Liver (tissue), 2 donors: ENCODE measurements around the gene DEXI.

Experiments
- CTCF ChIP-seq: fragments of 150-350 bp; IDR thresholded peaks from 2 replicates; pipeline ENCODE4 v1.5.1; 2017; ENCODE audit warnings: improper control_type of control experiment, low read depth, low read length; ENCODE audit not compliant: missing input control
- ZBTB33 ChIP-seq: IDR thresholded peaks from 2 replicates; pipeline ENCODE4 v1.6.1; 2016; ENCODE audit warnings: antibody characterized with exemption
- donor health status: healthy.

- TF ChIP-seq CTCF (no peak), ZBTB33 (no peak)
Observed at GRCh38 chr16:10896723-10897122, 45.5 kb downstream of the DEXI start.
